Ishikawa (cell line): ENCODE measurements around the gene SLX4.

ENCODE experiments used
- EGR1 ChIP-seq: IDR thresholded peaks from 2 replicates; pipeline ENCODE4 v1.6.1; 2012
- EP300 ChIP-seq: IDR thresholded peaks from 2 replicates; pipeline ENCODE4 v1.6.1; 2012; ENCODE audit warnings: borderline replicate concordance
- MAX ChIP-seq: IDR thresholded peaks from 2 replicates; pipeline ENCODE4 v1.6.1; 2012
- REST ChIP-seq: IDR thresholded peaks from 2 replicates; pipeline ENCODE4 v1.6.1; 2012; ENCODE audit warnings: low read depth, mild to moderate bottlenecking
- TAF1 ChIP-seq: IDR thresholded peaks from 2 replicates; pipeline ENCODE4 v1.6.1; 2012; ENCODE audit warnings: low read depth, mild to moderate bottlenecking

- TF ChIP-seq TAF1 (peak; percentile 81), EGR1 (peak; percentile 72), MAX (no peak; the same call in 1 of the 2 replicates), EP300 (no peak), REST (no peak)
These were observed at the start of gene SLX4 for GRCh38 chr16:3611146-3611975.
